GM06990 (cell line): ENCODE measurements around the gene ATG5.

ENCODE experiments used
- DNase-seq: peaks from one replicate; pipeline ENCODE4 v3.0.0-alpha.2; 2011; ENCODE audit not compliant: insufficient read length; ENCODE audit errors: extremely low read depth
- H3K27me3 ChIP-seq: replicated peaks from 2 replicates; pipeline ENCODE4 v1.6.0; 2011; ENCODE audit warnings: low read length; ENCODE audit not compliant: control insufficient read depth, insufficient read depth
- H3K36me3 ChIP-seq: 2 replicates; pipeline ENCODE4 v1.5.1; 2011; ENCODE audit warnings: low read length; ENCODE audit not compliant: control insufficient read depth, insufficient read depth
- H3K4me3 ChIP-seq: replicated peaks from 2 replicates; pipeline ENCODE4 v1.5.1; 2011; ENCODE audit warnings: low read depth, mild to moderate bottlenecking, control low read depth, low read length
- CTCF ChIP-seq: IDR thresholded peaks from 2 replicates; pipeline ENCODE4 v1.5.1; 2011; ENCODE audit warnings: low read length, control low read depth, mild to moderate bottlenecking, inconsistent platforms; ENCODE audit not compliant: insufficient read depth, poor library complexity, severe bottlenecking

The ATG5 gene

DNA sequence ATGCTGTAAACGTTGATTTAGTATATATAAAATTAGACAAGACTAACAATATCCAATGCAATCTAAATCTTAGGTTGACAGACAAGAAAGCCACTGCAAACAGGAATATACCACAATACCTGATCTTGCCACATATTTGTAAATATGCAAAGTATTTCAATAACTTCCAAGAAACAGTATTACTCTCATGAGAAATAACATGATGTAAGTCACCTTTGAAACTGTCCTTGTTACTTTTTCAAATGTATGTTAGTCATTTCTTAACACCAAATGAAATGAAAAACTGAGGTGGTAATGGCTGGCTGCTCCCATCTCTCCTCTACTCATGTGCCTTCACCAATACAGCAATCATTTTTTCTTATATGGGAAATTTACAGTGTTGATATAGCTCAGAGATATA, 118.7 kb downstream of the ATG5 start:
- peak; percentile 44 for DNase-seq
- Histone ChIP-seq H3K4me3 (no peak overlapping the region), H3K27me3 (no peaks in the 10 kb centered on the region), H3K36me3 (no peaks in the 10 kb centered on the region; the same call in 1 of the 2 replicates)
- no peak for TF ChIP-seq CTCF

GRCh38 chr6:106204961-106205360, 120.6 kb downstream of the ATG5 start:
- DNase-seq, result no peak
- no peak overlapping the region for H3K4me3 ChIP-seq
- H3K36me3 ChIP-seq, result no peaks in the 10 kb centered on the region; the same call in 1 of the 2 replicates
- TF ChIP-seq CTCF, result no peak
- no peaks in the 10 kb centered on the region for H3K27me3 ChIP-seq

- no peaks in the 10 kb centered on the region for H3K27me3 ChIP-seq
- TF ChIP-seq CTCF, result no peak
- DNase-seq, result no peak
- no peak overlapping the region for H3K4me3 ChIP-seq
- no peaks in the 10 kb centered on the region for H3K36me3 ChIP-seq
Measured at GRCh38 chr6:106199998-106200397, 125.6 kb downstream of the ATG5 start.

- H3K4me3 ChIP-seq, result no peak overlapping the region
- DNase-seq, result no peak
- TF ChIP-seq CTCF, result no peak
- no peaks in the 10 kb centered on the region for H3K27me3 ChIP-seq
- H3K36me3 ChIP-seq, result no peaks in the 10 kb centered on the region
Measured at GRCh38 chr6:106199331-106199730, 126.2 kb downstream of the ATG5 start.

GRCh38 chr6:106197441-106197840, 128.1 kb downstream of the ATG5 start:
- no peak for DNase-seq
- H3K4me3 ChIP-seq, result no peak overlapping the region
- H3K27me3 ChIP-seq, result no peaks in the 10 kb centered on the region
- no peak for TF ChIP-seq CTCF
- no peaks in the 10 kb centered on the region for H3K36me3 ChIP-seq
